Ammon's horn (tissue), 1 donor: ENCODE measurements around the gene ADCK2.
"Not testable (repeated sequence)": the region's sequence is repeated elsewhere in the genome, so short reads cannot be mapped to it uniquely, and the experiment has no call there.

Source experiments
- DNase-seq: peaks from one replicate; pipeline ENCODE4 v3.0.0-alpha.2; 2016; ENCODE audit warnings: low spot score

Gene ADCK2, protein sequence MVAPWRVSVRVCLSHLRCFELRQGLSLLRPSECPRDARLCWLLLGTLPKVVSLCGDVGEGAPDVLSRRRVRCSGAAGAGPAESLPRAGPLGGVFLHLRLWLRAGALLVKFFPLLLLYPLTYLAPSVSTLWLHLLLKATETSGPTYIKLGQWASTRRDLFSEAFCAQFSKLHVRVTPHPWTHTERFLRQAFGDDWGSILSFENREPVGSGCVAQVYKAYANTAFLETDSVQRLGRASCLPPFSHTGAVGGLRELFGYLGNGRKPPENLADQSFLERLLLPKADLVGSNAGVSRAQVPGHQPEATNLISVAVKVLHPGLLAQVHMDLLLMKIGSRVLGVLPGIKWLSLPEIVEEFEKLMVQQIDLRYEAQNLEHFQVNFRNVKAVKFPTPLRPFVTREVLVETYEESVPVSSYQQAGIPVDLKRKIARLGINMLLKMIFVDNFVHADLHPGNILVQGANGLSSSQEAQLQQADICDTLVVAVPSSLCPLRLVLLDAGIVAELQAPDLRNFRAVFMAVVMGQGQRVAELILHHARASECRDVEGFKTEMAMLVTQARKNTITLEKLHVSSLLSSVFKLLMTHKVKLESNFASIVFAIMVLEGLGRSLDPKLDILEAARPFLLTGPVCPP

DNA sequence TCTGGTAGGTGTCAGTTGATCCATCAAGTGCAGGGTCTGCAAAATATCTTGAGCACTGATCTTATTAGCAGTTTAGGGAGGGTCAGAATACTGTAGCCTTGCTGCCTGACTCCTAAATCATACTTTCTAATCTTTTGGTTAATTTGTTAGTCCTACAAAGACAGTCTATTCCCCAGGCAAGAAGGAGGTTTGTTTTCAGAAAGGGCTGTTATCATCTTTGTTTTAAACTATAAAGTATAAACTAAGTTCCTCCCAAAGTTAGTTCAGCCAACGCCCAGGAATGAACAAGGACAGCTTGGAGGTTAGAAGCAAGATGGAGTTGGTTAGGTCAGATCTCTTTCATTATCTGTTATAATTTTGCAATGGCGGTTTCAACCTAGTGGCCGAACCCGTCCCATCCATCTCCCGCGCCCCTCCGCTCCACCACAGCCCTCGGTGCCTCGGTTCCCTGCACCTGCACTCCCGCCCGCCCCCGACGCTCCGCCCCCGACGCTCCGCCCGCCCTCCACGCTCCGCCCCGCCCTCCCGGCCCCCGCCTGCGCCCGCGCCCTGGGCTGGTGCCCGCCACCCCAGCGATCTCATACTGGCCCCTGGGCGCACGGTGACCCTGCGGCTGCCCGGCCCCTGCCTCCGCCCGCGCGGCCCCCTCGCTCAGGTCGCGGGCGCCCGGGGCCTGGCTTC, at the start of gene ADCK2:
ADCK2 (plus strand) TSS at position 564 of the 681 bp plus-strand sequence. CDS start 386 bp downstream, outside the sequence.
- DNase-seq, result peak; percentile 80

DNA sequence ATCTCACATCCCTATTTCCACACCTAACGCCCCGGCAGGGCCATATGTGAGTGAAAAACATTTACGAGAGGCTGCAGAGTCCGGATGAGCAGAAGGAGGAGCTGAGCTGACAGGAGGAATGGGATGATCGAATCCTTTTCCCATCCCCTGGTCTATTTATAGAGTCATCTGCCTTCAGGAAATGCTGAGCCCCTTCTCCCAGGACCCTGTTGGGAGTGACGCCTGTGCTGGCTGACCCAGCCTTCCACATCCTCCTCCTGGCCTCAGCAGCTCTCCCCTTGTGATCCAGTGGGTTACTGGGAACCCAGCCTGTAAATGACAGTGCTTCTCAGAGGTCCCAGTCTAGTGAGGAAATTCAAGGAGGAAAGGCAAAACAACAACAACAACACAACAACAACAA, 48.8 kb upstream of the ADCK2 start:
- DNase-seq, result no peak

DNA sequence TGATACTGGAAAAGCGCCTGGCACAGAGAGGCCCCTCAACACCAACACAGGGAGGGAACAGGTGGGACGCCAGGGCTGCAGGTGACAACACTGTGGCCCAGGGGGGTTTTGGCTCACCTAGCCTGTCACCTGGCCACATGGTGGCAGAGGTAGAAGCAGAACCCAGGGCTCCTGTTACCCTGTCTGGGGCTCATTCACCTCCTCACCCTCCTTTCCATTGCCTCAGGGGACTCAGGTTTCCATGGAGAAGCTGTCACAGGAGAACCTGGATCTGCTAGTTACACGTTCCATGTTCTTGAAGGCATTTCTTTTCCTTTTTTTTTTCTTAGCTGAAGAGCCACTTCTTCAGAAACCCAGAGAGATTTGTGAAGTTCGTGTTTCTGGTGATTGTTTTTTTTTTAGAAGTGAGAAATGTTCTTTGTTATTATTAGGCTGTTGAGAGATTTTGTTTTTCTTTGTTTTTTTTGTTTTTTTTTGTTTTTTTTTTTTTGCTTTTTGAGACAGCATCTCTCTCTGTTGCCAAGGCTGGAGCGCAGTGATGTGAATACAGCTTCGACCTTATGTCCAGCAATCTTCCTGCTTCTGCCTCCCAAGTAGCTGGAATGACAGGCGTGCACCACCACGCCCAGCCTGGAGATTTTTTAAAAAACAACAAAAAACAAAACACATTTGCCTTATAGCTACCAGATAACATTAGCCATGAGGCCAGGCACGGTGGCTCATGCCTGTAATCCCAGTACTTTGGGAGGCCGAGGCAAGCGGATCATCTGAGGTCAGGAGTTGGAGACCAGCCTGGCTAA, 48.2 kb upstream of the ADCK2 start:
- DNase-seq, result no peak

DNA sequence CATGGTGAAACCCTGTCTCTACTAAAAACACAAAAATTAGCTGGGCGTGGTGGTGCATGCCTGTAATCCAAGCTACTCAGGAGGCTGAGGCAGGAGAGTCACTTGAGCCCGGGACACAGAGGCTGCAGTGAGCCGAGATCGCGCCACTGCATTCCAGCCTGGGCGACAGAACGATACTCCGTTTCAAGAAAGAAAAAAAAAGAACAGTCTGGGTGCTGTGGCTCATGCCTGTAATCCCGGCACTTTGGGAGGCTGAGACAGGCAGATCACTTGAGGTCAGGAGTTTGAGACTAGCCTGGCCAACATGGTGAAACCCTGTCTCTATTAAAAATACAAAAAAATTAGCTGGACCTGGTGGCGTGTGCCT, 47.6 kb upstream of the ADCK2 start:
- DNase-seq, result not testable (repeated sequence)

DNA sequence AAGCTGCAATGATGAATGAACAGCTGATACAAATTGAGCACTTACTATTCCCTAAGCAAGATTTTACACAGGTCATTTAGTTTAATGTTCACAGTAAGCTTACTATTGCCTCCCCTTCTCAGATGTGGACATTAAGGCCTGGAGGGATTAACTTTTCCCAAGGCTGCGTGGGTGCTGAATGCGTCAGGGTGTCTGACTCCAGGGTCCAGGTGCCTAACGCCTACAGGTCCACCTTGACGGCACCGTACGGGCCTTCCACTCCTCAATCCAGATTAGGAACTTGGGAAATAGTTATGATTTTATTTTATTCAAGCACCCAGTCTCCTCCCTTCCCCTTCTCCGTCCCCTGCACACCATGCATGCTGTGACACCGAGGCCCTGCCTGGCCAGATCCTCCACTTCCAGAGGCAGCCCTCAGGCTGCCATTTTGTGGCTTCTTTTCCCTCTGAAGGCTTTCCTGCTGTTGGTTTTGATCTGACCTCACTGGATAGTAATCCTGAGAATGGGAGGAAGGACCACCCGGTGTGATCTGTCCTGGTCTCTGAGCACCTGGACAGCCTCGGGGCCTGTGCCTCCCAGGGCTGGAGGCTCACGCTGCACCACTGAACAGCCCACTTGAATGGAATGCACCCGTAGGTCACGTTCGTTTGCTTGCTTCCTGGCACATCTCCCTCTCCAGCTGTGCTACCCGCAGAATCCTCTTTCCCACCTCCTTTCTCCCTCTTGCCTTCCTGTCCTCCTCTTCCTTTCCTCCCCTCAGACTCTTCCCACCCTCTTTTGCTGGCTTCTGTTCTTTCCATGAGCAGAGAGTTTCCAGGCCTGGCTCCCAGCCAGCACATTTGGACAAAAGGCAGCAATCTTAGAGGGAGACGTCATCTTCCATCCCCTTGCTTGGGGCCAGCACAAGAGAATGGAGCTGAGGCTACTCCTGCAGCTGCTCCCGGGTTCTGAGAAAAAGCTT, 46.6 kb upstream of the ADCK2 start:
- peak; percentile 79 for DNase-seq

DNA sequence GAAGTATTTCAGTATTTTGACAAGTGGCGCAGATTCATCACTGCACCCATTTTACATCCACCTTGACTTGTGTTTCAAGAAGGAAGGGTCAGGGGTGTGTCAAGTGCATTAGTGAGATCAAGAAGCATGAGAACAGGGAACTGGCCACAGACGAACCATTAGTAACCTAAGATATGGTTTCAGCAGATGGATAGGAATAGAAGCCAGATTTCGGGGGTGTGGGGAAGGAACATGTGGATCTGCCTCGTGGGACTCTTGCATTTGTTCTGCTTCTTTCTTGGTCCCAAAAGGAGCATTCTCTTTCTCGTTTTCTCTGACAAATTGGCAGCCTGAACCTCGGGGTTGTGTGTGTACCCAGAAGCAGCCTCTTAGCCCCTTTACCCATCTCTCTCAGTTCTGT, 41.7 kb upstream of the ADCK2 start:
- no peak for DNase-seq

DNA sequence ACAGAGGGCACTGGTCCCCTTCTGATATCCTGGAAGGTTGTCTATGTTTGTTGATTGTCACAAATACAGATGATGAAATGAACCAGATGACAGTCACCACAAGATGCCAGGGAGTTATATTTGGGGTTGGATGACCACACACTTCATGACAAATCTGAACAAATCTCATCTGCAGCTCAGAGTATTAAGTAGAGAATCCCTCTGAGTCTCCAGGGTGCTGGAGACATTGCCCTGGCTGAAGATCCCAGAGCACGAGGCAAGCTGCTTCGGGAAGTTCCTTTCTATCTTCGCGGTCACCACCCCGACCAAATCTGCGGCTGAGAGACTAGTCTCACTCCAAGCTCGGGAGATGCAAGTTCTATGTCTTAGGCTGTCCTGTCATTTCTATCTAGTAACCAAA, 41.1 kb upstream of the ADCK2 start:
- DNase-seq, result no peak

DNA sequence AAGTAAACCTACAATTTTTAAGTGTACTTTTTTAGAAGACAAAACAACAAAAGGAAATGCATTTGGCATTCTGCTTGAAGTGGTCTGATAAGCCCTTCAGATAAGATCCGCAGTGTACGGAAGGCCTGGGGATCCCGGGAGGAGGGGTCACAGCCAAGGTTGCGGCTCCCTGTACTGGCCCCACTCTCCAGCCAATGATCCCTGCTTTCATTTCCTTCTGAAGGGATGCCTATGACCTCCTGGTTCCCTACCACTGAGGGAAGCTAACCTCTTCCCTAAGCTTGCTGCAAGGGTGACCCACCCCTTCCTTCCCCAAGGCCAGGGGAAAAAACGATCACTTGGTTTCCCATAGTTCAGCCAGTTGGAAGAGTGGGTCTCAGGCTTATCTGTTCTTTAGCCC, 37.4 kb upstream of the ADCK2 start:
- DNase-seq, result no peak

DNA sequence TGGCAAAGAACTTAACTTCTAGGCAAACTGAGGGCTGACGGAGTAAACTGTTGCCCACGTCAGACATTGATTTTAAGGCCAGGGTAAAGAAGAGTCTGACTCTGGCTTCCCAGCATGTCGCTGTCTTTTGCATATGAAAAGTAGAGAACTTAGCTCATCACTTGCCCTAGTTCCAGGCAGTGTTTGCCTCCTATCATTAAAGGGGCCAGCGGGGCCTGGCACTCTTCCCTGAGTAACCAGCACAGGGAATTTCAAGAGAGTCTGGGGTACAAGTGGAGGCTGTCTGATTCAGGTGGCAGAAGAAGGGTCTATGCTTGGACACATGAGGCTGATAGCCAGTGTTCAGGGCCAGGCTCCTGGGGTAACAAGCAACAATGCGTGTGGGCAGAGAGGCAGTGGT, 36.9 kb upstream of the ADCK2 start:
- DNase-seq, result no peak

DNA sequence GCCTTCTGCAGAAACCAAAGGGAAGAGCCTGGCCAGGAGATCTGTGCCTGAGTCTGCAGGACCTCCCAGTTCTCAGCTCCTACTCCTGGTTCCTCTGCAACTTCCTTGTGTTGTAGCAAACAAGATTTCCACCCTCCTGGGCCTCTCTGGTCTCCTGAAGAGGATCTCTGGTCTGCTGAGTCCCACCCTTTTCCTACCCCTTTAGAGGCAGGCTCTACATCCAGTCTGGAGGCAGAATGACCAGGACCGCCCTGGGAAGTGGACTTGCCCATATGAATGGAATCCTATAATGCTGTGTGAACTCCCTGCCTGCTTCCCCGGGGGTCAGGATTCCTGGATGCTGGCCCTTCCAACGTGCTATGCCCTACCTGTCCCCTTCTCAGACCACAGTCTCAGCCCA, 35.3 kb upstream of the ADCK2 start:
- no peak for DNase-seq

DNA sequence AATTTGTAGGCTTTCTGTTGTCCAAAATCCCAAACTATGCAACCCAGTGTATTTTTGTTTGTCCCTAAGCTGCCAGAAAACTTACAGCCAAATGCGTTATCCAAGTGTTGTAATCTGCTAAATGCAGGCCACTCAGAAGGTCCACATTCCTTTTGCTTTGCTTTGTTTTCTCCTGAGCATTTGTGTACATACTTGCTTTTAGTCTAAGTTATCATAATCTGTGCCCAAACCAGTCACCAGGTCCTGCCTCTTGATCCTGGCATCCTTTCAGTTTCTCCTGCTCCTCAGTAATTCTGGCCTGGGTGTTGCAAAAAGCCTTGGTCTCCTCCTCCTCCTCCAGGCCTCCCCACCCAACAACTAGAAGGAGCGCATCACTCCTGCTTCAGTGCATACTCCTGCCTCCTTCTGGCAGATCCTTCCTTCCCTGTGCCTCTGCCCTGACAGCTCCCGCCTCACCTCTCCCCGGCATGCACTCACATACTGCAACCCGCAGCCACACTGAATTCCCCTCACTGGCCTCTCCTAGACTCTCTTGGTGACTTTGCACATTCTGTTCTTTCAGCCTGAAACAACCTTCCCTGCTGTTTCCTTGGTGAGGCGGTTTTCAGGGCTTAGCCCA, 34.5 kb upstream of the ADCK2 start:
- DNase-seq, result no peak

DNA sequence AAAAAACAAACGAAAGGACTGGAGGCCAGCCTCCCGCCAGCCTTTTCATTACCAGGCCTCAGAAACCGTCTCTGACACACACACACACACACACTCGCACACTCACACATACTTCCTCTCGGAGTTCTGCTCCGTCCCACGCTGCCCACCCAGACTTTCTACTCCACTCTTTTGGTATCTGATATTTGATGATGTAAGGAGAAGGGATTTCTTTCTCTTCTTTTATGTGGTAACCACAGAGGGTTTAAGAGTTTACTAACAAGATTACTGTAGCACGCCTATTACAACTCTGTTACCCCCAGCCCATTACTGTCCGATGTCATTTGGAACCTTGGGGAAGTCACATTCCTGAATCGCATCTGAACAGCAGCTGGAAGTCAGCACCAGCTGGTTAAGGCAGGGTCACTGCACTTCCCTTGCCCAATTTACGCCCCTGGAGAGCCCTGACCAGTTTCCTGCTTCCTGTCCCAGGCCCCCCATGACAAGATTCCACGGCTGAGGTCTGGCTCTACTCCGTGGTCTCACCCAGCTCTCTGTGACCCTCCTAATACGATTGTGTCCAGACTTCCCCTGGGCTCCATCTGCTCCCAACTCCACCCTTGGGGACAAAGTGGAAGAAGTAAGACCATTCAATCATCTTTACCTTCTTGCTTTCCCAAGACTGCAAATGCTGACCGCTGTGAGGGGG, 33.2 kb upstream of the ADCK2 start:
- DNase-seq, result no peak

DNA sequence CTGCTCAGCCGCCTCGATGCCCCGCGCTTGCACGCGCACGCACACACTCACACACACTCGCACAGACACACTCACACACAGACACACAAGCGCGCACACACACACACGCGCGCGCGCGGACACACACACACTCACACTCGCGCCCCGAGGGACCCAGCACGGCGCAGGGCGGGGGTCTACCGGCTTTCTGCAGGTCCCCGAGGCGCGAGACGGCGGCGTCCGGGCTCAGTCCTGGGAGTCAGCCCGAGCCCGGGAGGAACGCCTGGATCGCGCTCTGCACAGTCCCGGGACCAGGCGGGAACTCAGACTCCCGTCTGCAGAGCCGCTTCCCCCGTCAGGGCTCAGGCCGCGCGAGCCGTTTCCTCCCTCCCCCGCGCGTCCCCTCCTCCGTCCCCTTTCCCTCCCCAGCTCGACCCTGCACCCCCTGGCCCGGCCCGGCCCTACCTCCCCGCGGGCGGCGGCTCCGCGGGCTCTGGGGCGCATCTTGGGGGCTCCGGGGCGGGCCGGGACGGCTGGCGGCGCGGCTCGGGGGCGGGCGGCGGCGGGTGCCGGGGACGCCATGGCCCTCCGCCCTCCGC, 32.6 kb upstream of the ADCK2 start:
- no peak for DNase-seq

DNA sequence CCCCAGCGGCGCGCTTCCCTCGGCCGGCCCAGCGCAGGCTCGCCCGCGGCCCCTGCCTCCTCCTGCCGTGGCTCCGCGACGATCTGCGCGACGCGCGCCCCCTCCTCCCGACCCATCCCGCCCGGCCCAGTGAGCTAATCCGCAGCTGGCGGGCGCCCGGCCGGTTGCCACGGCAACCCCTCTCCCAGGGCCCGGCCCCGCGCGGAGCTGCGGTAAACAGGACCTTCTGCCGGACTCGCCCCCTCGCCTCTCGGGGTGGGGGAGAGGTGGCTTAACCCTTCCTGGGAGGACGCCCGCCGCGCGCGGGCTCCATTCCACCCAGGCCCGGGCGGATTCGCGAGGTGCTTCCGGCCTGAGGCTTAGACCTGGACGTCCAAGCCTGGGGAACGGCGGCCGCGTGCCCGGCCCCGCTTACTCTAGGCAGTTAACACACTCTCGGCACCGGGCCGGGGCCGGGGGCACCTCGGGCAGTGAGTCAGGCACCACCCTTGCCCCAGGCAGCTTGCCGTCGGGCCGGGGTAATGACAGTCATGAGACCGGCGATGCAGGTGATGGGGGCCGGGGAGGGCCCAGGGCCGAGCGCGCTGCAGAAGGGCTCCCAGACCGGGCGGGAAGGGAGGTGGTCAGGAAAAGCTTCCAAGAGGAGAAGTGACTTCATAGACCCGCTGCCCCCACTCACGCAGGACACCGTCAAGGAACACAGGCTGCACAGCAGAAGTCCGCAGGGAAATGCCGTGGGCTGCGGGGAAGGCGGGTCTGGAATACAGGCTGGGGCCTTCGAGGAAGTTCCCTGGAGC, 31.8 kb upstream of the ADCK2 start, which contains the start of gene DENND2A:
DENND2A (minus strand) TSS at position 87 of the 797 bp plus-strand sequence. CDS start 38,416 bp downstream, outside the sequence.
- DNase-seq, result peak; percentile 85

DNA sequence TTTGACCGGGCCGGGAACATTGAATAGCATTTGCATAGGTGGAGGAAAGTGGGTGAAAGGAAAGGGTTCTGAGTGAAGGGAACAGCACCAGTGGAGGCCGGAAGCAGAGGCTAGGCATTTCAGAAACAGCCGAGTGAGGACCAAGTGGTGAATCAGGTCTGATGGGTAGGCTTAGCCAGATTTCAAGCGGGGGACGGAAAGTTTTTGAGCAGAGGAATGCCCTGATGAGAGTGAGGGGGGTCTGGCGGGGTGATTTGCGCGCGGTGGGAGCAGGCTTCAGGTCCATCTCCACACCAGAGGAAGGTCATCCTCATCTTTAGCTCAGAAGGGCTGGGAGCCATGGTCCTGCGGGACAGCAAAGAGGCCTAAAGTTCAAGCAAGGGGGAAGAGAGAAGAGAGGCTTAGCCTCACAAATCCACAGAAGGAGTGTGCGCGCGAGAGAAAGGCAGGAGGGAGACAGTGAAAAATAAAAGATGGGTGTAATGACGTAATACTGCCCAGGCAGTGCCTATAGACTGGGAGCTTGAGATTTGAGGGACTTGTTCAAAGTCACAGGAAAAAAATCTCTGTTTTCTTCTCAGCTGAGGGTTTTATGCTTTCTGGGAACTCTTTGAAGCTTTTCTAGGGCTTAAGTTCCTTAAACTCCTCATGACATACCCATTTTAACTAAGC, 31.1 kb upstream of the ADCK2 start:
- no peak for DNase-seq

DNA sequence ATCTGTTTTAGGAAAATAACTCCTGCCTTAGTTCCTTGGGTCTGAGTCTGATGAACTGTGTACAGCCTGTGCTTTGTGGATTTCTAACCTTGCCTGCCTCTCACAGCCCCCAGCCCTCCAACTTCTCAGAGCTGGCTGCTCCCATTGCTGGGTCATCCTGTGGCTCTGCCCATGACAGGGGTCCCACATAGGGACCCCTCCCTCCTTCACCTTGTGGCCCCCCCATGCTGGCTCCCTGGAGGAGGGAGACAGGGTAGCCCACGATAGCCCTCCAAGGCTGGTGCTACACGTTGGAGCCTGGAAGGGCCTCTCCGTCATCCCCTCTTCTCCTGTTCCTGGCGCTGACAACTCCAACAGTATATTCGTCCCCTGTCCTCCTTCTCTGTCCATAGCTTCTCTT, 29.3 kb upstream of the ADCK2 start:
- DNase-seq, result no peak

DNA sequence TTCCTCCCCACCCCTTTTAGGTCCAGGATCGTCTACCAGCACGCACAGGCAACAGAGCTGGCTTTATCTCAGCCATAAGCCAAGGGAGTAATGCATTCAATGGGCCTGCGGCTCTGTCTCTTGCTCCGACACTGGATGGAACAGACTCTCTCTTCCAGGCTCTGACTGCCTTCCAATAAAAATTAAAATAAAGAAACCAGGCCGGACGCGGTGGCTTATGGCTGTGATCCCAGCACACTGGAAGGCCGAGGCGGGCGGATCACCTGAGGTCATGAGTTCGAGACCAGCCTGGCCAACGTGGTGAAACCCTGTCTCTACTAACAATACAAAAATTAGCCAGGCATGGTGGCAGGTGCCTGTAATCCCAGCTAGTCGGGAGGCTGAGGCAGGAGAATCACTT, 28.0 kb upstream of the ADCK2 start:
- not testable (repeated sequence) for DNase-seq
